Astrocyte (in vitro differentiated cells and primary cell): ENCODE results near the gene MLPH.
A peak's percentile ranks its signal among the peaks of the same experiment; 100 is the strongest.

Experiments
- CTCF ChIP-seq: IDR thresholded peaks from 2 replicates; pipeline ENCODE4 v1.5.1; 2011; ENCODE audit warnings: low read depth, mild to moderate bottlenecking, inconsistent platforms, low read length, moderate library complexity; ENCODE audit not compliant: insufficient read depth
- EZH2 ChIP-seq: IDR thresholded peaks from 2 replicates; pipeline ENCODE4 v1.6.1; 2012; ENCODE audit warnings: mild to moderate bottlenecking, low read length, inconsistent platforms; ENCODE audit not compliant: insufficient read depth

GRCh38 chr2:237574894-237575868 is 88.1 kb downstream of the MLPH start:
- TF ChIP-seq CTCF (peak; percentile 7), EZH2 (no peak)
